NCI-H2196 treated with DMSO at 0.1 percent for 48 hours (cell line): ENCODE measurements around the gene SSX7.
"Not testable (repeated sequence)": the region's sequence is repeated elsewhere in the genome, so short reads cannot be mapped to it uniquely, and the experiment has no call there.

Experiments used
- DNase-seq: peaks from one replicate; lab custom pipeline; 2025; ENCODE audit not compliant: unreplicated experiment; lab: John Stamatoyannopoulos, UW

Gene SSX7, protein sequence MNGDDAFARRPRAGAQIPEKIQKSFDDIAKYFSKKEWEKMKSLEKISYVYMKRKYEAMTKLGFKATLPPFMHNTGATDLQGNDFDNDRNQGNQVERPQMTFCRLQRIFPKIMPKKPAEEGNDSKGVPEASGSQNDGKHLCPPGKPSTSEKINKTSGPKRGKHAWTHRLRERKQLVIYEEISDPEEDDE

DNA sequence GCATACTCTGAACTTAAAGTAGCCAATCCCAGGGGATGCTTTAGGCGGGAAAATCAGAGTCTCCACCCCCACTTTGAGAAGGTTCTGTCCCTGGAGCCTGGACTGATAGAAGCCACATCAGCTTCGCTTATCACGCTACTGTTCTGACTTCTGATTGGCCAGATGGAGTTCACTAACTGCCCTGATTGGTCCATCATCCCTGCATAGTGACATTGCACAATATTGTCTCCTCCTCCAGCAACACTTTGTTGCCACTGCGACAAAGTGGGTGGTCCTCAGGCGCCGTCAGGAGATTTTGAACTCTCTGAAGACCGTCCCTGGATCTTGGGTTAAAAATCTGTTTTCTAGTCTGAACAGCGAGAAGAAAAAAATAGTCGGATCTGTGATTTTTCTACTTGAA, at the start of gene SSX7:
Gene SSX7, minus strand, starts transcription at position 101 of the 400 bp plus-strand sequence. CDS start 1,428 bp downstream, outside the sequence.
- not testable (repeated sequence) for DNase-seq

DNA sequence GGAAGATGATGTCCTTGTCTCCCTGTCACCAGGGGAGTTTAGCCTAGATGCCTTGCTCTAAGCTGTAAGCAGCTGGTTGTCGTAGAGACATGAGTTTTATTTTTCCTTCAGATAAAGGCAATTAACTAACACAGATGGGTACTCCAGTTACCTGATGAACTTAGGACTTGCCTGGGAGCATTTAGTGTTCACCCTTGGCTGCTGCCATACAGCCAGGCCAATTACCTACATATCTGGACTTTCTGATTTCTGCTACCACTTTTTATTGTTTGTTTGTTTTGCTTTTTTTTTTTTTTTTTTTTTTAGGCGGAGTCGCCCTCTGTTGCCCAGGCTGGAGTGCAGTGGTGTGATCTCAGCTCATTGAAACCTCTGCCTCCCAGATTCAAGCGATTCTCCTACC, 37.3 kb upstream of the SSX7 start:
- not testable (repeated sequence) for DNase-seq

DNA sequence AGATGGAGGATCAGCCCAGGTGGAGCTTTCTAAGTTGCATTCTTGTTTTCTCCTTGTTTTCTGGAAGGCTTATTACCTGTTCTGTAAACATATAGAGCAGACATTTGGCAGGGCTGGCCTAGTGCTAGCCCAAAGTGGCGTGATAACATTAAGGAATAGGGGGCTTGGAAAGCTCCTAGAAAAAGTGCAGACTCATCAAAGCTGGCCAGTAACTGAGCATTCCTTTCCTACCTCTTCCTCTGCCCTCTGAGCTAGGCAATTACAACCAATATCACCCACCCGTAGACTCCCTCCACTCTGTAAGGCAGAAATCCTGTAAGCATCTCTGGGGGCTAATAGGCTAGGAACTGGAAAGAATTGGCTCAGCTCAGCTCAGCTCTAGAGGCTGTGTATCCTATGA, 7.5 kb upstream of the SSX7 start:
- DNase-seq, result not testable (repeated sequence)

DNA sequence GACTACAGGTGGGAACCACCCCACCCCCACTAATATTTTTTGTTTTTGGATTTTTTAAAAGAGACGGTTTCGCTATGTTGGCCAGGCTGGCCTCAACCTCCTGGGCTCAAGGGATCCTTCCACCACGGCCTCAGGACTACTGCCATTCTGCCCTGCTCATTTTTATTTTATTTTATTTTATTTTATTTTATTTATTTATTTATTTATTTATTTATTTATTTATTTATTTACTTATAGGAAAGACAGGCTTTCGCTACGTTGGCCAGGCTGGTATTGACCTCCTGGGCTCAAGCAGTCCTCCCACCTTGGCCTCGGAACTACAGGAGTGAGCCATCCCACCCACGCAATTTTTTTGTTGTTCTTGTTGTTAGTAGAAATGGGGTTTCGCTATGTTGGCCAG, 775 bp upstream of the SSX7 start:
- not testable (repeated sequence) for DNase-seq

DNA sequence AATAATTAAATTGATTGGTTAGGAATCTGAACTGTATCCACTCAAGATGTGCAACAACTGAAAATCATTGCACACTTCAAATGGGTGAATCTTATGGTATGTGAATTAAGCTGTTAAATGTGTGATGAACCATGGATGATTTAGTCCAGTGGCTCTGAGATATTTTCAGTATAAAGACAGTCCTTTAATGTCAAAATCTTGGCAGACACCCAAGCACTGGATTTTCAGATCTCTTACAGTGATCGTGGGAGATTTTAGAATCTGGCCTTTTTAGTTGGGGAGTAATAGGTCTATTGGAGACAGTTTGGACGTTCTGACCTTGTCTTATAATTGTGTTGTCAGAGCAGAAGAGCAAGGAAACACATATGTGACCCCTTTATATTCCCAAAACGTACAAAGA, 4.0 kb downstream of the SSX7 start:
- DNase-seq, result not testable (repeated sequence)

DNA sequence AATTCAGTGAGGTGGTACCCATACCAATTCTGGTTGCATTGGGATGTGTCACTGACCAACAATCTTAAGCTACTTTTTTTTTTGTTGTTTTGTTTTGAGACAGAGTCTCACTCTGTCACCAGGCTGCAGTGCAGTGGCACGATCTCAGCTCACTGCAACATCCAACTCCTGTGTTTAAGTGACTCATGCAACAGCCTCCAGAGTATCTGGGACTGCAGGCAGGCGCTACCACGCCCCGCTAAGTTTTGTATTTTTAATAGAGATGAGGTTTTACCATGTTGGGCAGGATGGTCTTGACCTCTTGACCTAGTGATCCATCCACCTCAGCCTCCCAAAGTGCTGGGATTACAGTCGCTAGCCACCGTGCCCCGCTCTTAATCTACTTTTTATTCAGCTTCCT, 5.7 kb downstream of the SSX7 start:
- DNase-seq, result not testable (repeated sequence)

DNA sequence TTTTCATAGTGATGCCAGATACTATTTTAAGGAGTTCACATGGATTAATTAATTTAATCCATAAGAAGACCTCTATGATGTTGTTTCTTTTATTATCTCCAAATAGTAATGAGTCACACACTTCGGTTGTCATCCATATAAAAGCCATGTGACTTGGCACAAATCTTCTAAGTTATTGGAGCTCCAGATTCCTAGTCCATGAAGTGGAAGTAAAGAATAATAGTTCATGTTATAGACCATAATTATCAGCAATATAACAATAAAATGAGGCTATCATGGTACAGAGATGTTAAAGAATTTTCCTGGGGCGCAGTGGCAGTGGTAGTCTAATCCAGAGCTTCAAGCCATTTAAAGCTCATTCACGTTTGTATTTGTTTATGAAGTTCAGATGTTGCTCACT, 26.2 kb downstream of the SSX7 start:
- not testable (repeated sequence) for DNase-seq

DNA sequence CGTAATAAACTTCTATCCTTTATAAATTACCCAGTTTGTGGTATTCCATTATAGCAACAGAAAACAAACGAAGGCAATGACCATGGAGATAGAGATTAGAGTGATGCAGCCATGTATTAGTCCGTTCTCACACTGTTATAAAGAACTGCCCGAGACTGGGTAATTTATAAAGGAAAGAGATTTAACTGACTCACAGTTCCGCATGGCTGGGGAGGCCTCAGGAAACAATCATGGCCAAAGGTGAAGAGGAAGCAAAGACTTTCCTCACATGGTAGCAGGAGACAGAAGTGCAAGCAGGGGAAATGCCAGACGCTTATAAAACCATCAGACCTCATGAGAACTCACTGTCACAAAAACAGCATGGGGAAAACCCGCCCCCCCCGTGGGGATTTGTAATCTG, 34.0 kb downstream of the SSX7 start:
- DNase-seq, result not testable (repeated sequence)

DNA sequence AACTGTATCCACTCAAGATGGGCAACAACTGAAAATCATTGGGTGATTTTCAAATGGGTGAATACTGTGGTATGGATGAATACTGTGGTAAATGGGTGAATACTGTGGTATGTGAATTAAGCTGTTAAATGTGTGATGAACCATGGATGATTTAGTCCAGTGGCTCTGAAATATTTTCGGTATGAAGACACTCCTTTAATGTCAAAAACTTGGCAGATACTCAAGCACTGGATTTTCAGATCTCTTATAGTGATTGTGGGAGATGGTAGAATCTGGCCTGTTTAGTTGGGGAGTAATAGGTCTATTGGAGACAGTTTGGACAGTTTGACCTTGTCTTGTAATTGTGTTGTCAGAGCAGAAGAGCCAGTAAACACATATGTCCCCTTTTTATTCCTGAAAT, 45.7 kb downstream of the SSX7 start:
- DNase-seq, result no peak

DNA sequence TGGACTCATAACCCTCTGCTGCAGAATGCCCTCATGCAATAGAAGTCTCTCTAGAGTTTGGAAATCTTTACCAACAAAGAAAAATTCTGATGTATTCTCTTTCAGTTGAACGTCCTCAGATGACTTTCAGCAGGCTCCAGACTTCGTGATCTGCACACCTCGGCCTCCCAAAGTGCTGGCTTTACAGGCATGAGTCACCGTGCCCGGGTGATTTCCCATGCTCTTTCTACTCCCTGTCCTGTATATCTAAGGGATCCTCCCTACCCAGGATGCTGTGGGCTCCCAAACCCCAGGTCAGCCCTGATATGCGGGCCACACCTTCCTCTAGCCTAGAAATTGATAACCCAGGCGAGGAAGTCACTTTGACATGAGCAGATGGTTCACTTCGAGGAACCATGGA, 51.5 kb downstream of the SSX7 start:
- DNase-seq, result not testable (repeated sequence)

DNA sequence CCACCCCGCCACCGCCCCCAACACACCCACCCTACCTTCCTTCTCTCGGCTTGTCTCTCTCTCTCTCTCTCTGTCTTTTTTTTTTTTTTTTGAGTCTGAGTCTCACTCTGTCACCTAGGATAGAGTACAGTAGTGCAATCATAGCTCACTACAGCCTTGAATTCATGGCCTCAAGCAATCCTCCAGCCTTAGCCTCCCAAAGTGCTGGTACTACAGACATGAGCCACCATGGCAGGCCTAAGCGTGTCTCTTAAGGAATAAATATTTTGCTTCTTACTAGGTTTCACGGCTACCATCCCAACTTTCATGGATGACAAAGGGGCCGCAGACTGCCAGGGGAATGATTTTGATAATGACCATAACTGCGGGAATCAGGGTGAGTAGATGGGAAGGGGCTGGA, 55.8 kb downstream of the SSX7 start:
- DNase-seq, result no peak

DNA sequence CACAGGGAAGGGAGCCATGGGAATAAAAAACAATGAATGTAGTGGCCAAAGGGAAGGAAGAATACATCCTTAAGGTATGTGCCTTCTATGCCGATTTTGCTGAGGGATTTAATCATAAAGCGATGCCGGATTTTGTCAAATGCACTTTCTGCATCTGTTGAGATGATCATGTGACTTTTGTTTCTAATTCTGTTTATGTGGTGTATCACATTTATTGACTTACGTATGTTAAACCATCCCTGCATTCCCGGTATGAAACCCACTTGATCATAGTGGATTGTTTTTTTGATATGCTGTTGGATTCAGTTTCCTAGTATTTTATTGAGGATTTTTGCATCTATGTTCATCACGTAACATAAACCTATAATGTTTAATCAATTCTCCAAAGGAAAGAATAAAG, 60.0 kb downstream of the SSX7 start:
- DNase-seq, result no peak
